Measurements from ENCODE around the gene LHFPL5. TPM values are rescaled to one million over a fixed set of nuclear protein-coding genes. Genes with fewer than 3 reads are reported as not detected.

Gene LHFPL5
- total RNA-seq, 2 experiments from 2014 or later: not detected

DNA sequence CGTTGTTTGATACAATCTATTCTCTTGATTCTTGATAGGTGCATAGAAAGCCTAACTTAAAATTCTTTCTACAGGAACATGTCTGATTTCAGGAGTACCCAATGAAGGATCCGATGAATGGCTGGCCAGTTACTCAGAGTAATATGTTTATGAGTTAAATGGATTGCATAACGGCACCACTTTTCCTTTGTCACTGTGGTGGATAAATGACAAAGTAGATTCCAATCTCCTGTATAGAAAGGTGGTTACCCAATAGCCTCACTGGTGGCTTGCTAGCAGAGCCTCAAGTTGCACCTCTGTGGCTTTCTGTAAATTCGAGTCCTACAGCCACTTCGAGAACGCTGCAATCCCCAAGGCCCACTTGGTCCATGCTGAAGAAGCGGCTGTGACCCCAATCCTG is 28.4 kb downstream of the LHFPL5 start:
- CTCF ChIA-PET: no interaction called here
- POLR2A ChIA-PET: no interaction called here
- Mint-ChIP-seq H3K4me1 (no peaks in the 10 kb centered on the region), H3K4me3 (no peak overlapping the region), H3K27me3 (no peaks in the 10 kb centered on the region), H3K36me3 (ENCODE audit: low read depth) (peaks cover 27% of the 10 kb centered on the region), H3K9me3 (no peaks in the 10 kb centered on the region), H3K27ac (no peak overlapping the region)
- no peak for DNase-seq

GRCh38 chr6:35839019-35839418 is 33.9 kb downstream of the LHFPL5 start:
- CTCF ChIA-PET: interaction anchor here (0.6 to 1.4 kb wide), 3 partner anchors 9 to 51 kb away, joined by 3 to 5 read pairs (median 4); no protein-coding TSS in a partner anchor
- H3K9me3 Mint-ChIP-seq: no peaks in the 10 kb centered on the region
- POLR2A ChIA-PET: no interaction called here
- no peak overlapping the region for H3K27ac Mint-ChIP-seq
- H3K36me3 Mint-ChIP-seq (ENCODE audit: low read depth): peaks cover 36% of the 10 kb centered on the region
- H3K4me3 Mint-ChIP-seq: no peak overlapping the region
- peaks cover 1% of the 10 kb centered on the region for H3K4me1 Mint-ChIP-seq
- DNase-seq: no peak
- H3K27me3 Mint-ChIP-seq: no peaks in the 10 kb centered on the region

GRCh38 chr6:35842381-35842780 is 37.2 kb downstream of the LHFPL5 start:
- Mint-ChIP-seq H3K4me3 (no peak overlapping the region), H3K36me3 (ENCODE audit: low read depth) (peaks cover 33% of the 10 kb centered on the region), H3K27me3 (no peaks in the 10 kb centered on the region), H3K4me1 (peaks cover 1% of the 10 kb centered on the region), H3K9me3 (no peaks in the 10 kb centered on the region), H3K27ac (no peak overlapping the region)
- DNase-seq: no peak
- ChIA-PET CTCF (interaction anchor here (0.6 to 0.7 kb wide), 2 partner anchors 26 to 109 kb away, joined by 3 to 4 read pairs; no protein-coding TSS in a partner anchor), POLR2A (no interaction called here)

- ChIA-PET CTCF (no interaction called here), POLR2A (no interaction called here)
- Mint-ChIP-seq H3K9me3 (peaks cover 4% of the 10 kb centered on the region), H3K4me3 (no peak overlapping the region), H3K36me3 (ENCODE audit: low read depth) (peaks cover 38% of the 10 kb centered on the region), H3K27ac (no peak overlapping the region), H3K27me3 (no peaks in the 10 kb centered on the region), H3K4me1 (peaks cover 1% of the 10 kb centered on the region)
- no peak for DNase-seq
Observed at GRCh38 chr6:35844290-35844689, 39.1 kb downstream of the LHFPL5 start.

DNA sequence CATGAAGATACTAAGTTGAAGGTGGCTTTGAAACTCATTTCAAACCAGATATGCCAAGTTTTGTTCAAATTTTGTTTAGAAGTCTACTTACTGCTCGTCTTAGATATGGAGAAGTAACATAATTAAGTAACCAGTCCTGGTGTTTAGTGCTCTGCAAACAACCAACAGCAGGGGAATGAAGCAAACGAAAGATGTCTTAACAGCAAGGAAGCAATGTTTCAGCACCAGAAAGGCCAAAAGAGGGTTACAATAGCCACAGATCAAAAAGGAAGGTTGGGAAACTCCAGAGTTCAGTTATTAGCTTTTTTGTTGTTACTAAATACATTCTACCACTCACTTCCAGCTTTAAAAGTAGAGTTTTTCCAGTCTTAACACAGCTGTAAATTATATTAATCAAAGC is 45.1 kb downstream of the LHFPL5 start:
- ChIA-PET CTCF (no interaction called here), POLR2A (no interaction called here)
- peaks cover 67% of the 10 kb centered on the region for H3K36me3 Mint-ChIP-seq (ENCODE audit: low read depth)

DNA sequence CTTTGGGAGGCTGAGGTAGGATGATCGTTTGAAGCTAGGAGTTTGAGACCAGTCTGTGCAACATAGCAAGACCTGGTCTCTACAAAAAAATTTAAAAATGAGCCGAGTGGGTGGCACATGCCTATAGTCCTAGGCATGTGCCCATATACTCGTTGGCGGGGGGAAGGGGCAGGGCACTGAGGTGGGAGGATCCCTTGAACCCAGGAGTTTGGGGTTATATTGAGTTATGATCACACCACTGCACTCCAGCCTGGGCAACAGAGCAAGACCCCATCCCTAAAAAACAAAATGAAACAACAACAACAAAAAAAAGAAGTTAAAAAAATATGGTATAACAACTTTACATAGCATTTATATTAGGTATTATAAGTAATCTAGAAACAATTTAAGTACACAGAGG is 47.8 kb downstream of the LHFPL5 start:
- no peak overlapping the region for H3K27ac Mint-ChIP-seq
- DNase-seq: no peak
- no peaks in the 10 kb centered on the region for H3K4me1 Mint-ChIP-seq
- POLR2A ChIA-PET: interaction anchor here (0.5 kb wide), 1 partner anchor 177 kb away, joined by 4 read pairs; no protein-coding TSS in a partner anchor
- peaks cover 74% of the 10 kb centered on the region for H3K36me3 Mint-ChIP-seq (ENCODE audit: low read depth)
- H3K9me3 Mint-ChIP-seq: peaks cover 4% of the 10 kb centered on the region
- H3K4me3 Mint-ChIP-seq: no peak overlapping the region
- no peaks in the 10 kb centered on the region for H3K27me3 Mint-ChIP-seq
- CTCF ChIA-PET: interaction anchor here (1.0 to 1.4 kb wide), 2 partner anchors 9 to 17 kb away, joined by 3 to 4 read pairs; no protein-coding TSS in a partner anchor

More for the DNA sequence above, 45.1 kb downstream of the LHFPL5 start:
- Mint-ChIP-seq H3K27ac (no peak overlapping the region), H3K27me3 (no peaks in the 10 kb centered on the region), H3K4me3 (no peak overlapping the region), H3K4me1 (no peaks in the 10 kb centered on the region), H3K9me3 (peaks cover 4% of the 10 kb centered on the region)
- DNase-seq: no peak

GRCh38 chr6:35856250-35856649 is 51.1 kb downstream of the LHFPL5 start:
- Mint-ChIP-seq H3K9me3 (no peaks in the 10 kb centered on the region), H3K4me1 (peaks cover 1% of the 10 kb centered on the region), H3K36me3 (ENCODE audit: low read depth) (peaks cover 72% of the 10 kb centered on the region), H3K27me3 (no peaks in the 10 kb centered on the region), H3K4me3 (no peak overlapping the region), H3K27ac (no peak overlapping the region)
- no peak for DNase-seq
- POLR2A ChIA-PET: no interaction called here
- CTCF ChIA-PET: interaction anchor here (1.3 kb wide), 1 partner anchor 16 kb away, joined by 4 read pairs; no protein-coding TSS in a partner anchor

GRCh38 chr6:35857853-35858252 is 52.7 kb downstream of the LHFPL5 start:
- H3K4me1 Mint-ChIP-seq: peaks cover 3% of the 10 kb centered on the region
- ChIA-PET POLR2A (no interaction called here), CTCF (interaction anchor here (0.6 kb wide), 1 partner anchor 32 kb away, joined by 3 read pairs; no protein-coding TSS in a partner anchor)
- H3K27ac Mint-ChIP-seq: no peak overlapping the region
- H3K9me3 Mint-ChIP-seq: no peaks in the 10 kb centered on the region
- H3K36me3 Mint-ChIP-seq (ENCODE audit: low read depth): peaks cover 72% of the 10 kb centered on the region
- no peak overlapping the region for H3K4me3 Mint-ChIP-seq
- no peaks in the 10 kb centered on the region for H3K27me3 Mint-ChIP-seq
- DNase-seq: no peak

DNA sequence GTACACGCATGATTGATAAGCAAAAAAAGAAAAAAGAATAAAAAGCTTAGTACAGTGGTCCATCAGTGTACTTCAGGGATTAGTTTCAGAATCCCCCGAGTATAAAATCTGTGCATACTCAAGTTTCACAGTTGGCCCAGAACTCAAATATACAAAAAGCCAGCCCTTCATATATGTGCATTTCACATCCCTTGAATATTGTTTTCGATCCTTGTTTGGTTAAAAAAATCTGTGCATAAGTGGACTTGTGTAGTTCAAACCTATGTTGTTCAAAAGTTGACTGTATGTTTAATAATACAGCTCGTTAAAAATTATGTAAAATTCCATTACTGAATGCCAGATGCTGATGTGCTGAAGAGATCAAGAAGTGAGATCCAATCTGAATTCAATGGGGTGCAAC is 54.2 kb downstream of the LHFPL5 start:
- Mint-ChIP-seq H3K27ac (no peak overlapping the region), H3K4me1 (peaks cover 3% of the 10 kb centered on the region), H3K27me3 (no peaks in the 10 kb centered on the region), H3K9me3 (peaks cover 2% of the 10 kb centered on the region), H3K4me3 (no peak overlapping the region), H3K36me3 (ENCODE audit: low read depth) (peaks cover 70% of the 10 kb centered on the region)
- ChIA-PET POLR2A (no interaction called here), CTCF (no interaction called here)
- no peak for DNase-seq

Other genes starting within 250 kb of the LHFPL5 start
- gene FKBP5, start 116.4 kb upstream of the LHFPL5 start, total RNA-seq: 100 to 1,000 TPM in 1 of 2 experiments, 10 to 100 TPM in 1; 94.2 to 100 TPM
- 1 to 10 TPM; 1.2 to 1.6 TPM for gene ARMC12, start 68.3 kb upstream of the LHFPL5 start, total RNA-seq
- gene CLPSL2, start 28.8 kb upstream of the LHFPL5 start, total RNA-seq: not detected
- not detected for gene CLPSL1, start 24.3 kb upstream of the LHFPL5 start, total RNA-seq
- gene CLPS, start 8.0 kb upstream of the LHFPL5 start, total RNA-seq: not detected
- gene SRPK1, start 115.7 kb downstream of the LHFPL5 start, total RNA-seq: 10 to 100 TPM; 65.9 to 66.0 TPM
- not detected for gene SLC26A8, start 219.3 kb downstream of the LHFPL5 start, total RNA-seq
- 10 to 100 TPM; 66.7 to 68.6 TPM for gene MAPK14, start 222.5 kb downstream of the LHFPL5 start, total RNA-seq

Measured in activated CD4-positive, alpha-beta T cell treated with anti-CD3 and anti-CD28 coated beads, Interleukin-2, amount 10 ng/mL, durations not matched to agents 7 days and 5 days (primary cell).